Eye (tissue), 1 donor: Measurements from ENCODE around the gene HFE.
A peak's percentile ranks its signal among the peaks of the same experiment; 100 is the strongest.
"Not testable (repeated sequence)": the region's sequence is repeated elsewhere in the genome, so short reads cannot be mapped to it uniquely, and the experiment has no call there.

Source experiments
- DNase-seq: peaks from one replicate; pipeline ENCODE4 v3.0.0-alpha.2; 2015

HFE gene

GRCh38 chr6:26116267-26116666 lies 29.0 kb downstream of the HFE start:
- no peak for DNase-seq

GRCh38 chr6:26118999-26119398 lies 31.8 kb downstream of the HFE start:
- DNase-seq, result no peak

- DNase-seq, result not testable (repeated sequence)
These were observed 32.9 kb downstream of the HFE start for GRCh38 chr6:26120115-26120514.

GRCh38 chr6:26120807-26121140 lies 33.5 kb downstream of the HFE start:
- DNase-seq, result no peak

- no peak for DNase-seq
These were observed 34.1 kb downstream of the HFE start for GRCh38 chr6:26121141-26122004.

- no peak for DNase-seq
These were observed 34.8 kb downstream of the HFE start for GRCh38 chr6:26122005-26122388.

- no peak for DNase-seq
These were observed 35.2 kb downstream of the HFE start for GRCh38 chr6:26122402-26122792.

- DNase-seq, result peak; percentile 99
These were observed 35.8 kb downstream of the HFE start for GRCh38 chr6:26122793-26123674.

- DNase-seq, result no peak
These were observed 36.4 kb downstream of the HFE start for GRCh38 chr6:26123675-26123946.

- peak; percentile 98 for DNase-seq
These were observed 36.9 kb downstream of the HFE start for GRCh38 chr6:26123947-26124780.

- DNase-seq, result peak; percentile 88
These were observed 37.8 kb downstream of the HFE start for GRCh38 chr6:26124781-26125685.

GRCh38 chr6:26126394-26127235 lies 39.4 kb downstream of the HFE start:
- no peak for DNase-seq

- DNase-seq, result no peak
These were observed 41.0 kb downstream of the HFE start for GRCh38 chr6:26128013-26128771.

- no peak for DNase-seq
These were observed 42.4 kb downstream of the HFE start for GRCh38 chr6:26129656-26130055.

GRCh38 chr6:26130581-26131249 lies 43.5 kb downstream of the HFE start:
- DNase-seq, result no peak

GRCh38 chr6:26131618-26132017 lies 44.4 kb downstream of the HFE start:
- no peak for DNase-seq

- DNase-seq, result no peak
These were observed 46.5 kb downstream of the HFE start for GRCh38 chr6:26133730-26134129.

GRCh38 chr6:26136321-26136720 lies 49.1 kb downstream of the HFE start:
- DNase-seq, result no peak

- no peak for DNase-seq
These were observed 53.2 kb downstream of the HFE start for GRCh38 chr6:26140254-26140966.
